HEK293T (cell line): ENCODE results near the gene NID2.

Source experiments
- ARNT ChIP-seq: fragments of 450-650 bp; IDR thresholded peaks from 2 replicates; pipeline ENCODE4 v1.6.1; 2017; ENCODE audit warnings: mild to moderate bottlenecking
- BHLHE40 ChIP-seq: fragments of 450-650 bp; IDR thresholded peaks from 2 replicates; pipeline ENCODE4 v1.6.1; 2016; ENCODE audit warnings: mild to moderate bottlenecking, moderate library complexity, borderline replicate concordance
- ELF4 ChIP-seq: fragments of 450-650 bp; IDR thresholded peaks from 2 replicates; pipeline ENCODE4 v1.6.1; 2017; ENCODE audit warnings: antibody characterized with exemption
- FOXA1 ChIP-seq: fragments of 450-650 bp; IDR thresholded peaks from 2 replicates; pipeline ENCODE4 v1.6.1; 2016; ENCODE audit warnings: mild to moderate bottlenecking
- FOXK2 ChIP-seq: fragments of 450-650 bp; IDR thresholded peaks from 2 replicates; pipeline ENCODE4 v1.6.1; 2016; ENCODE audit warnings: mild to moderate bottlenecking
- FOXM1 ChIP-seq: fragments of 450-650 bp; IDR thresholded peaks from 2 replicates; pipeline ENCODE4 v1.6.1; 2017; ENCODE audit warnings: mild to moderate bottlenecking, borderline replicate concordance
- HDGF ChIP-seq: fragments of 450-650 bp; IDR thresholded peaks from 2 replicates; pipeline ENCODE4 v1.6.1; 2017; ENCODE audit warnings: antibody characterized with exemption, borderline replicate concordance
- LEF1 ChIP-seq: fragments of 450-650 bp; IDR thresholded peaks from 2 replicates; pipeline ENCODE4 v1.6.1; 2017; ENCODE audit warnings: mild to moderate bottlenecking, borderline replicate concordance
- SP1 ChIP-seq: fragments of 450-650 bp; IDR thresholded peaks from 2 replicates; pipeline ENCODE4 v1.6.1; 2017
- SUZ12 ChIP-seq: fragments of 450-650 bp; IDR thresholded peaks from 2 replicates; pipeline ENCODE4 v1.6.1; 2016; ENCODE audit warnings: mild to moderate bottlenecking
- TARDBP ChIP-seq: fragments of 450-650 bp; IDR thresholded peaks from 2 replicates; pipeline ENCODE4 v1.6.1; 2016
- ZNF384 ChIP-seq: fragments of 450-650 bp; IDR thresholded peaks from 2 replicates; pipeline ENCODE4 v1.6.1; 2016

DNA sequence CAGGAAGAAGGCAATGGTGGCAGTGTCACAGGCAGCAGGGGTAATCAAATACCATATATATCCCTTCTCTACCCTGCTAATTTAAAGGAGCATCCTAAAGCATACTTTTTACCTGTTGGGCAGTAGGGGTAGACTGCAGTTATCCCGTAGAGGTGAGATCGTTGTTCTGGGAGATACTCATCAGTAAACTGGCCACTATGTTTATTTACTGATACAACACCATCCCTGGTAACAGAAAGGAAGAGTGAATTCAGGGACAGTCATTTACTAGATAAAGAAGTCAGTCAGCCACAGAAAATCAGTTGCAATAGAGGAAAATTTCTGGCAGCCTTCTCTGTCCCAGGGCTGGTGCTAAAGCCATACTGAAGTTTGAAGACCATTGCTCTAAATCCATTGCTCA, 63.2 kb downstream of the NID2 start:
- TF ChIP-seq FOXA1 (no peak), ELF4 (no peak), TARDBP (no peak), FOXM1 (no peak), FOXK2 (no peak), HDGF (no peak), BHLHE40 (no peak), SP1 (no peak), ARNT (no peak), SUZ12 (no peak), LEF1 (no peak), ZNF384 (no peak)
